IMR-90 (cell line): Measurements from ENCODE around the gene EGLN1. TPM values are rescaled to one million over a fixed set of nuclear protein-coding genes. Genes with fewer than 3 reads are reported as not detected.

Experiments
- ATAC-seq: fragments of 200-7000 bp; cut with Tn5 transposase; 2 replicates; pipeline ENCODE4 v1.9.1; 2020; ENCODE audit warnings: low read depth, mild to moderate bottlenecking, moderate library complexity
- BruUV-seq: library from RNA; stranded (reverse); fragments of 400-500 nt; replicated peaks from 2 replicates; lab custom pipeline; 2021; lab: Mats Ljungman, UMichigan
- CTCF ChIA-PET: fragments of 300-600 bp; formaldehyde crosslinking; extraction: SDS; loops from one replicate; lab custom pipeline; 2021; ENCODE audit warnings: antibody characterized with exemption; lab: Yijun Ruan, JAX
- POLR2A ChIA-PET: fragments of 300-600 bp; sonication (Branson Sonifier 250); formaldehyde crosslinking; loops from one replicate; lab custom pipeline; 2022; ENCODE audit warnings: antibody characterized with exemption; ENCODE audit not compliant: unreplicated experiment; lab: Charles Lee
- DNase-seq: peaks from one replicate; pipeline ENCODE4 v3.0.0; 2013
- H2AFZ ChIP-seq: replicated peaks from 2 replicates; pipeline ENCODE3; 2013; ENCODE audit warnings: low read length, mild to moderate bottlenecking; ENCODE audit not compliant: poor library complexity
- H2AK5ac ChIP-seq: 2 replicates; pipeline ENCODE4 v1.6.1; 2013; ENCODE audit warnings: low read depth, low read length, inconsistent platforms
- H2AK9ac ChIP-seq: replicated peaks from 2 replicates; pipeline ENCODE3; 2013; ENCODE audit warnings: mild to moderate bottlenecking, low read depth, low read length, moderate library complexity; ENCODE audit not compliant: poor library complexity
- H2BK120ac ChIP-seq: 2 replicates; pipeline ENCODE4 v1.6.1; 2013; ENCODE audit warnings: low read depth, low read length, inconsistent platforms
- H2BK15ac ChIP-seq: 3 replicates; pipeline ENCODE4 v1.6.1; 2013; ENCODE audit warnings: low read depth, low read length, inconsistent platforms
- H2BK20ac ChIP-seq: 2 replicates; pipeline ENCODE4 v1.6.1; 2013; ENCODE audit warnings: low read depth, mild to moderate bottlenecking, inconsistent platforms, low read length, moderate library complexity
- H2BK5ac ChIP-seq: 2 replicates; pipeline ENCODE4 v1.6.1; 2013; ENCODE audit warnings: mild to moderate bottlenecking, low read depth, low read length, inconsistent platforms; ENCODE audit not compliant: poor library complexity, severe bottlenecking
- H3K14ac ChIP-seq: replicated peaks from 2 replicates; pipeline ENCODE4 v1.6.1; 2013; ENCODE audit warnings: low read depth, low read length, inconsistent platforms
- H3K18ac ChIP-seq: 2 replicates; pipeline ENCODE4 v1.6.1; 2013; ENCODE audit warnings: low read depth, low read length, control low read depth
- H3K23ac ChIP-seq: 2 replicates; pipeline ENCODE4 v1.6.1; 2013; ENCODE audit warnings: low read depth, low read length, inconsistent platforms
- H3K27ac ChIP-seq: 2 replicates; pipeline ENCODE4 v1.5.1; 2013; ENCODE audit warnings: mild to moderate bottlenecking, control low read depth, low read length; ENCODE audit not compliant: insufficient read depth
- H3K27me3 ChIP-seq: 2 replicates; pipeline ENCODE4 v1.6.1; 2013; ENCODE audit warnings: low read length; ENCODE audit not compliant: control insufficient read depth, insufficient read depth
- H3K36me3 ChIP-seq: 2 replicates; pipeline ENCODE4 v1.6.1; 2013; ENCODE audit warnings: low read length, mixed read lengths; ENCODE audit not compliant: control insufficient read depth, insufficient read depth
- H3K4ac ChIP-seq: 2 replicates; pipeline ENCODE4 v1.6.1; 2013; ENCODE audit warnings: low read depth, low read length, inconsistent platforms
- H3K4me1 ChIP-seq: 2 replicates; pipeline ENCODE4 v1.6.1; 2013; ENCODE audit warnings: low read length, mixed read lengths; ENCODE audit not compliant: control insufficient read depth, insufficient read depth
- H3K4me2 ChIP-seq: 2 replicates; pipeline ENCODE4 v1.6.1; 2013; ENCODE audit warnings: low read depth, mild to moderate bottlenecking, control low read depth, low read length, moderate library complexity
- H3K4me3 ChIP-seq: 2 replicates; pipeline ENCODE4 v1.5.1; 2013; ENCODE audit warnings: low read depth, mild to moderate bottlenecking, control low read depth, low read length, moderate library complexity; ENCODE audit not compliant: insufficient read depth
- H3K56ac ChIP-seq: 2 replicates; pipeline ENCODE4 v1.6.1; 2013; ENCODE audit warnings: low read length, inconsistent platforms; ENCODE audit not compliant: insufficient read depth; ENCODE audit errors: extremely low read depth
- H3K79me1 ChIP-seq, 2 experiments: 2 replicates each; pipeline ENCODE4 v1.6.1; 2013; ENCODE audit warnings: low read length in 2 of 2, inconsistent platforms in 1 of 2, low read depth in 1 of 2
- H3K9ac ChIP-seq: 2 replicates; pipeline ENCODE4 v1.6.1; 2013; ENCODE audit warnings: low read depth, low read length, control low read depth
- H3K9me1 ChIP-seq: 2 replicates; pipeline ENCODE4 v1.6.1; 2013; ENCODE audit warnings: low read length, inconsistent platforms; ENCODE audit not compliant: insufficient read depth
- H3K9me3 ChIP-seq: 2 replicates; pipeline ENCODE4 v1.6.1; 2013; ENCODE audit warnings: low read length; ENCODE audit not compliant: control insufficient read depth, insufficient read depth
- H4K20me1 ChIP-seq: 2 replicates; pipeline ENCODE4 v1.6.1; 2013; ENCODE audit warnings: low read length, inconsistent platforms; ENCODE audit not compliant: insufficient read depth
- H4K5ac ChIP-seq: 2 replicates; pipeline ENCODE4 v1.6.1; 2013; ENCODE audit warnings: mild to moderate bottlenecking, low read depth, low read length, control low read depth
- H4K8ac ChIP-seq, 2 experiments: 2 replicates each; pipeline ENCODE4 v1.6.1; 2013; ENCODE audit warnings: low read depth in 2 of 2, low read length in 2 of 2, control low read depth in 1 of 2, inconsistent platforms in 1 of 2
- H4K91ac ChIP-seq: 2 replicates; pipeline ENCODE4 v1.6.1; 2013; ENCODE audit warnings: low read depth, low read length, inconsistent platforms; ENCODE audit not compliant: insufficient read depth
- CEBPB ChIP-seq: IDR thresholded peaks from 2 replicates; pipeline ENCODE4 v1.6.1; 2012; ENCODE audit warnings: low read depth, low read length, improper control_type of control experiment
- MAFK ChIP-seq: IDR thresholded peaks from 2 replicates; pipeline ENCODE4 v1.6.1; 2012; ENCODE audit warnings: low read depth, low read length, improper control_type of control experiment
- NFE2L2 ChIP-seq: fragments of 150-350 bp; IDR thresholded peaks from 2 replicates; pipeline ENCODE4 v1.6.1; 2016; ENCODE audit warnings: low read depth, mild to moderate bottlenecking, low read length
- WGBS, 2 experiments: methylation state at CpG; one replicate each; pipeline versions ENCODE4 v1.1.5 to v1.1.7; 2013; ENCODE audit warnings: missing lambda C conversion rate in 2 of 2; ENCODE audit not compliant: insufficient read length in 1 of 2; ENCODE audit errors: extremely low coverage in 2 of 2; 5-methylcytosine and 5-hydroxymethylcytosine counted together
- dilution Hi-C: fragments of 300-500 bp; cut with HindIII; formaldehyde crosslinking; loops from one replicate; pipeline ENCODE4 v1.14.3; 2018; ENCODE audit warnings: low sequenced_read_pairs; ENCODE audit not compliant: unreplicated experiment
- in situ Hi-C: fragments of 300-500 bp; cut with MboI; formaldehyde crosslinking; loops from 3 replicates; pipeline ENCODE4 v1.14.3; 2019; ENCODE audit warnings: low sequenced_read_pairs, inconsistent platforms, mixed read lengths
- intact Hi-C: fragments of 100-400 bp; cut with micrococcal nuclease; formaldehyde crosslinking; loops from 2 replicates; pipeline ENCODE4 v1.10.0; 2022
- polyA plus RNA-seq, 3 experiments: library from polyadenylated mRNA; depleted of rRNA; stranded (reverse); fragments of >200 nt; gene quantifications; 2 replicates each; pipeline ENCODE4 v1.2.3, GENCODE V29; 2012; ENCODE audit warnings: low replicate concordance in 1 of 3
- total RNA-seq: library from RNA; depleted of rRNA; stranded (reverse); fragments of >200 nt; gene quantifications from 2 replicates; pipeline ENCODE4 v1.2.3, GENCODE V29; 2012

Gene EGLN1
- total and polyA plus RNA-seq, 2 of the 4 experiments (the other 2 are of a cell fraction), result 25.7 to 26.9 TPM

DNA sequence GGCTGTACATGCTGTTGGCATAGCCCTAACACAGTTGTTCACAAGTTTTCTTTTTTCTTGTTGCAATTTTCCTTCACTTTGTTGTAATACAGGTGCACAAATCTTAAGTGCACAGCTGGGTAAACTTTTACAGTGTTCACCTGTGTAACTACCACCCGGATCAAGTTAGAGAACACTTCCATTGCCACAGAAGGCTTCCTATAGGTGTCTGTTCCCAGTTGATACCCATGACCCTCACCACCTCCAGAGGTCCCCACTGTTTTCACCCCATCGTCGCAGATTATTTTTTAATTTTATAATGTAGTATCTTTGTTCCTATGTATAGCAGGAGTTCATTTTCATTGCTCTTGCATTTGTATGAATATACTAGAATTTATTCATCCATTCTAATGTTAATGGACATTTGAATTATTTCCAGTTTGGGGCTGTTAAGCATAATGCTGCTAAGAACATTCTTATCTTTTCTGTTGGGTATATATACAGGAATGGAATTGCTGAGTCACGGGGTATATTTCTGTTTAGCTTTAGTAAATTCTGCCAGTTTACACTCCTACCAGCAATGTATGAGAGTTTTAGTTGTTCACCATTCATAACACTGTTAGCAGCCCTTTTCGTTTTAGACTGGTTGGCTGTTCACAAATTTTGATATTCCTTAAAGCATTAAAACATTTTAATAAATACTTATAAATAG, 67.6 kb downstream of the EGLN1 start:
- in situ Hi-C loops (no loop called here), intact Hi-C loops (loop anchor here (5.0 kb wide), 1 partner anchor 403 kb away; no protein-coding TSS in a partner anchor), dilution Hi-C loops (no loop called here)
- H3K4me2 ChIP-seq, result peak overlapping the region; percentile 37; the same call in 1 of the 2 replicates
- no peak overlapping the region for H2AFZ ChIP-seq
- ChIA-PET CTCF (interaction anchor here (0.6 to 1.0 kb wide), 4 partner anchors 13 to 1053 kb away, joined by 3 to 4 read pairs (median 3); no protein-coding TSS in a partner anchor), POLR2A (no interaction called here)
- H3K18ac ChIP-seq, result peak overlapping the region; percentile 20
- no peaks in the 10 kb centered on the region for H3K9me1 ChIP-seq
- peak overlapping the region; percentile 23; the same call in 1 of the 2 replicates for H2AK5ac ChIP-seq
- peaks cover 5% of the 10 kb centered on the region for H3K4me1 ChIP-seq
- no peak overlapping the region for H3K23ac ChIP-seq
- H4K5ac ChIP-seq, result no peak overlapping the region
- H3K27me3 ChIP-seq, result no peaks in the 10 kb centered on the region
- H3K4me3 ChIP-seq, result no peak overlapping the region
- H4K20me1 ChIP-seq, result no peaks in the 10 kb centered on the region
- H2AK9ac ChIP-seq, result no peak overlapping the region
- peaks cover 12 to 16% of the 10 kb centered on the region in 2 experiments for H3K79me1 ChIP-seq
- ATAC-seq, result peak; percentile 86
- no peak overlapping the region for H2BK120ac ChIP-seq
- H3K4ac ChIP-seq, result peak overlapping the region; percentile 54; the same call in 1 of the 2 replicates
- H3K14ac ChIP-seq, result no peak overlapping the region
- no peaks in the 10 kb centered on the region for H3K9me3 ChIP-seq
- H3K27ac ChIP-seq, result peak overlapping the region; percentile 88; the same call in 1 of the 2 replicates
- H2BK20ac ChIP-seq, result peak overlapping the region; percentile 81; the same call in 1 of the 2 replicates
- H2BK15ac ChIP-seq, result no peak overlapping the region
- no TSS peak for BruUV-seq
- DNase-seq, result peak; percentile 75
- H4K91ac ChIP-seq, result no peak overlapping the region
- H4K8ac ChIP-seq, result no peak overlapping the region
- H2BK5ac ChIP-seq, result peak overlapping the region; percentile 7
- no peak overlapping the region for H3K9ac ChIP-seq
- no peak overlapping the region for H3K56ac ChIP-seq
- H3K36me3 ChIP-seq, result peaks cover 3% of the 10 kb centered on the region; the same call in 1 of the 2 replicates
- WGBS, 2 experiments, result no CpG with 5 or more reads among the region's 5 CpGs
- TF ChIP-seq MAFK (peak; percentile 83), CEBPB (no peak), NFE2L2 (peak; percentile 97)
